ENCODE results near the gene POLR3GL. TPM values are rescaled to one million over a fixed set of nuclear protein-coding genes. Genes with fewer than 3 reads are reported as not detected.

The POLR3GL gene
- total RNA-seq, 1 donor from 2014 or later: 45.6 TPM

Other genes with a start within 250 kb of the POLR3GL start
- not detected for gene CD160, start 245.2 kb upstream of the POLR3GL start, total RNA-seq
- gene RNF115, start 140.6 kb upstream of the POLR3GL start, total RNA-seq: 51.1 TPM
- 13.4 TPM for gene POLR3C, start 140.5 kb upstream of the POLR3GL start, total RNA-seq
- 2.2 TPM for gene NUDT17, start 119.1 kb upstream of the POLR3GL start, total RNA-seq
- gene PIAS3, start 105.6 kb upstream of the POLR3GL start, total RNA-seq: 14.6 TPM
- gene ANKRD35, start 78.8 kb upstream of the POLR3GL start, total RNA-seq: 0.77 TPM
- gene ITGA10, start 54.6 kb upstream of the POLR3GL start, total RNA-seq: 3.7 TPM
- gene PEX11B, start 46.0 kb upstream of the POLR3GL start, total RNA-seq: 24.4 TPM
- gene RBM8A, start 37.2 kb upstream of the POLR3GL start, total RNA-seq: 64.4 TPM
- 23.0 TPM for gene LIX1L, start 6.7 kb upstream of the POLR3GL start, total RNA-seq
- 0.66 TPM for gene ANKRD34A, start 115 bp upstream of the POLR3GL start, total RNA-seq
- gene TXNIP, start 31.9 kb downstream of the POLR3GL start, total RNA-seq: 753 TPM
- gene HJV, start 57.0 kb downstream of the POLR3GL start, total RNA-seq: 90.3 TPM
- 0.69 TPM for gene NBPF10, start 180.1 kb downstream of the POLR3GL start, total RNA-seq